GM18519 (cell line): Measurements from ENCODE around the gene HS3ST4.

Source experiments
- ATAC-seq: cut with Tn5 transposase; IDR thresholded peaks from one replicate; pipeline ENCODE4 v1.9.1; 2021; ENCODE audit warnings: mild to moderate bottlenecking, moderate library complexity; ENCODE audit not compliant: unreplicated experiment, low FRiP score

Gene HS3ST4

DNA sequence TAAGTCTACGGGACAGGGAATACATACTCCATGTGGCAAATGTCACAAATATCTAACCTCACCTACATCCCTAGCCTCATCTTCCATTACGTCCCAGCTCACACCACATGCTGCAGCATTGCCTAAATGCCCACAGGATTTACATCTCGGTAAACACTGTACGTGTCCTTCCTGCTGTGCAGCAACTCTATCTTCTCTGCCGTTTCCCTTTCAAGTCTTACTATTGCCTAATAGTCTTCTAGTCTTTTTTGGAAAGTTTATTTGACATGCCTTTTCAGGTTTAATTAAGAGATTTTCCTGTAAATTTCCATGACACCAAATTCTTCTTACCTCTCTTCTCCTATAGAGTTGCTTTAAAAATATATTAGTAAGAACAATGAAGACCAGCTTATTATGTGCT is 120.5 kb downstream of the HS3ST4 start:
- no peak for ATAC-seq

DNA sequence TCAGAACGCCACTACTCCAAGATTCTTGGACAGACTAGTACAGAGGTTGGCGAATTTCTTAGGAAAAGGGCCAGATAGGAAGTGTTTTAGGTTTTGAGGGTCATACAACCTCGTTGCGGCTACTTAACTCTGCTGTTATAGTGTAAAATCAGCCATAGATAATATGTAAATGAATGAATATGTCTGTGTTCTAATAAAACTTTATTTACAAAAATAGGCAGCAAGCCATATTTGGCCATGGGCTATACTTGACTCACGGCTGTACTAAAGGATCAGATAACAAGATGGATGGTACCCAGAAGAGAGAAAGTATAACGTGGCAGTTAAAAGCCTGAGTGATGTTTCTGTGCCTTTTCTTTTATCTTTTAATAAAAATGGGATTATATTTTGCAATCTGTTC is 125.5 kb downstream of the HS3ST4 start:
- ATAC-seq, result no peak

DNA sequence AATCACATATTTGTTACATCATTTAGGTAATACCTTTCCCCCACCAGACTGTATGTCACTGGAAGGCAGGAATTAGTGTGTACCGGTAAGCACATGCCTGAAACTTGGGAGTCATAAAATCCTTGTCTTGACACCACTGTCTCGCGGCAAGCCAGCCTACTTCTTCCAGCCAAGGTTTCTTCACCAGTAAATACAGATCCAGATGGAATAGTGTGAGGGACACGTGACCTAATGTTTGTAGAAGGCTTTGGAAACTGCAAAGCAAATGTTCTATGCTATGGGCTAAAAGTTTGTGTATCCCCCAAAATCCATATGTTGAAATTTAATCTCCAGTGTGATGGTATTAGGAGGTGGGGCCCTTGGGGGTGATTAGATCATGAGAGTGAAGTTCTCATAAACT is 126.1 kb downstream of the HS3ST4 start:
- no peak for ATAC-seq

DNA sequence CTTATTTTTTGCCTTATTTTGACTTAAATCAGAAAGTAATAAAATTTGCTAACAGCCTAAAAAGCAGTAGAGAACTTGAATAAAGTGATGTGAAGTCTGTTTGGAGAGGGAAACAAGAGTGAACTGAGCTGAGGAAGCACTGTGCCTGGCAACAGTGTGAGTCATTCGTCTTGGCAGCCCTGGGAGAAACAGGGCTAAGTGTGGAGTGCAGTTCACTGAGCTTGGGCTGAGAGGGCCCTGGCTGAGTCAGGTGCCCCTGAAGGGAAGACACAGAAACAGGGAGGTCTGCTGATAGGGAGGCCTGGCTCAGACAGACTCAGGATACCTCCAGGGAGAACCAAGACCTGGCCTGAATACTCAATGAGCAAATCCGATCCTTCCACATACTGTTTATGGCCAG is 132.1 kb downstream of the HS3ST4 start:
- ATAC-seq, result no peak

DNA sequence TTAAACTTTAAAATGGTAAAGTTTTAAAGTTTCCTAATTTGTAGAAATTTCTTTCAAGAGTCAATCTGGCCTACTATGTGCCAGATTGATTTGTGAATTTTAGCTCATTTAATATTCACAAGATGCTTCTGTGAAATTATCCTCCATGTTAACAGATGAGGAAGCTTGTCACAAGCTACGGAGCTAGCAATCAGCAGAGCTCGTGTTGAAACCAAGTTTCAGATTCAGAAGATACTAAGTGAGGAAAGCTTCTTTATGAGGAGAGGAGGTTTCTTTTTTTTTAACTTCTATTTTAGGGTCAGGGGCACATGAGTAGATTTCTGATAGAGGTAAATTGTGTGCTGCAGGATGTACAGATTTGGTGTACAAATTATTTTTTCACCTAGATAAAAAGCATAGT is 135.9 kb downstream of the HS3ST4 start:
- no peak for ATAC-seq

DNA sequence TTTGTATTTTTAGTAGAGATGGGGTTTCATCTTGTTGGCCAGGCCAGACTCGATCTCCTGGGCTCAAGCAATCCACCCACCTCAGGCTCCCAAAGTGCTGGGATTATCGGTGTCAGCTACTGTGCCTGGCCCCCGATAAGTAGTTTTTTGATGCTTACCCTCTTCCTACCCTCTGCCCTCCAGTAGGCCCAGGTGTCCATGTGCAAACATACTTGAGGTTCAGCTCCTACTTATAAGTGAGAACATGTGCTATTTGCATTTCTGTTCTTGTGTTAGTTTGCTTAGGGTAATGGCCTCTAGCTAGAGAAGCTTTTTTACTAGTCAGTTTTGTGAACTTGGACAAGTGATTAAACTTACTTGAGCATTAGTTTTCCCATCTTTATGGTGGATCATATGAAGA is 136.8 kb downstream of the HS3ST4 start:
- no peak for ATAC-seq

DNA sequence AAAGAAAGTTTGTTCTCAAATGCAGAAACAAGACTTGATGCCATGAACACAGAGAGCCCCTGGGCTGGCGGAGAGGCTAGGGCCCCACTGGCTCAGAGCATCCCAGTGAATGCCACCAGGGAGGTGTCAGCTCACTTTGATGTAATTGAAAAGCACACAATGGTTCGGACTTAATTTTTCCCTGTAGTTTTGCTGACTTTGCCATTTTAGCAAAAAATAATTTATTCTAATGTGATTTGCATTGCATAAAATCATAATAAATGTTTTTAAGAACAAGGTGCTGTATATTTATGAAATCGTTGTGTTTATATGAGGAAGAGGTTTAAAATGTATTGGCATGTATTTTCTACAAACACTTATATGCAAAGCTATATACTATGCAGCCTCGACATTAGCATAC is 140.5 kb downstream of the HS3ST4 start:
- no peak for ATAC-seq

DNA sequence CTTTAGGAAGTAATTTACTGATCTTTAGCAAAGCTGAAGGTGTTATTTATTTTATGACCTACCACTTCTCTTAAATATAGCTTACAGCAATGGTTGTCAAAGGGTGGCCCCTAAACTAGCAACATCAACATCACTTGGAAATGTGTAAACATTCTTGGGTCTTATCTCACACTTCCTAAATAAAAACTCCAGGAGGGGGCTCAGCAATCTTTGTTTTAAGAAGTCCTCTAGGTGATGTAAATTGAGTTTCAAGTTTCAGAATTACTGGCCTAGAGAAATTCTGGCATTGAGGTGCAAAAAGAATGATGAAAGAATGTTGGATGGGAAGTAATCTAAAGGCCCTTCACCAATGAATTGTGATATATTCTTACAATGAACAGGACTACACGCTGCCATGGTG is 142.3 kb downstream of the HS3ST4 start:
- ATAC-seq, result no peak

DNA sequence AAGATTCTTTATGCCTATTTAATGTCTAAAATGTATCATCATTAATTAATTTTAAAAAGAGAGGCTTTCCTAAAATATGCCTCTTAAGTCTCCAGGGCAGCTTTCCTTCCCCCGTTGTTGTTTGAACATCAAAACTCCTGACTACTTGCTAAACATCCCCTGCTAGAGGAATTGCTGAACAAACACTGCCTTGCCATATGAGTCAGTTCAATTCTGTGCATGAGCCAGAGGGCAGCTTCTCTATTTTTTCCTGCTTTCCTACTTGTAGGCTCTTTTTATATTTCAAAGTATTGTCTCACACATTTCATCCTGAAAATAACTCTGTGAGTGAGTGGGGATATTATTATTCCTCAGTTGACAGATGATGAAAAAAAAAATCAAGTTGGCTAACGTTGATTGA is 143.4 kb downstream of the HS3ST4 start:
- ATAC-seq, result no peak

DNA sequence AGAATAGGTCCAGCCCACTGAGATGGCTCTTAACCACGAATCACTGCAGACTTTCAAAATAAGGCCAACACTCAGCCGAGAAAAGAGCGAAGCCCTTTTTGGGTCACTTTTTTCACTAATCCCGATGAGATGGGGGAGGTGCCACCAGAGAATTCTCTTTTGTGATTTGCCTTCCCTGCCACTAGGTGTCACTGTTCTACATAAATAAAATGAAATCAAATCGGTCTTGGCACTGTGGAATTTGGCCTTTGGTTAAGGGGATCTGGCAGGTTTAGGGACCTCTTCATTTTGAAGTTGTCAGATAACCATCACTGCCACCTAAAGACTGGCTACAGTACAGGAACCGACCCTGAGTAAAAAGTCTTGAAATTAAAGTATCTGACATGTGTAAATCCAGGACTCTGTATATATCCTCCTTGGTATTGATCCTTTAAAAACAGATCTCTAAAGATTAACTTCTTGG is 147.0 kb downstream of the HS3ST4 start:
- no peak for ATAC-seq

DNA sequence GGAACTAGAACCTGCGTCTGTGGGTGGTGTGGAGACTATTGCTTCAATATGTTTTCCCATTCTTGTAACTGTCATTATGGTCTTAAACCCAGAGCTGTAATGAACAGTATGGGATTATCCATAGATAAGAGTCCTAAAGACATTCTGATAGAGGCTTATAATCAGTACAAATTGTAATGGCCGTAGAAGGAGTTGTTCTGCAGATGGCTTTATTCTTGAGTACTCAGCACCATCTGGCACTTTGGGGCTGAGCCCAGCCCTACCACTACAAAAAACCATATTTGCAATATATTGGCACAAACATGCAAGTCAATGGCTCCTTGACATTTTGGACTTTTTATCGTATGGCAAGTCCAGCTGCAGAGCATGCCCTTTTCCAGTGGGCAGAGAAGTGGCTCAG is 150.0 kb downstream of the HS3ST4 start:
- ATAC-seq, result no peak

DNA sequence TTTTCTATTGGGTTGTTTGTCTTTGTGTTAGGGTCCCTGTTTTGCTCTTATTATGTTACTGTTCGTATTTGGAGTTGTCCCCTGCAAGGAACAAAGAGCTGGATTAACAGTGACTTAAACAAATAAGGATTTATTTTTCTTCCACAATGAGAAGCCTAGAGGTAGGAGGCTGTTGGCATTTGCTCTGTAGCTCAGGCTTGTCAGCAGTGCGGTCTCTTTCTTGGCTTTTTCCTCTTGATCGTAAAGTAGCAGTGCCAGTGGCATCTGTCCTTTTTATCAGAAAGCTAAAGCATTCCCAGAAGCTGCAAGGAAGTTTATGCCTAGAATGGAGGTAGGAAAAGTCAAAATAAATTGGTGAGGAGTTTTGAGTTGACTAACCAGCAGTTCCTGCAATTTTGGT is 154.1 kb downstream of the HS3ST4 start:
- no peak for ATAC-seq

DNA sequence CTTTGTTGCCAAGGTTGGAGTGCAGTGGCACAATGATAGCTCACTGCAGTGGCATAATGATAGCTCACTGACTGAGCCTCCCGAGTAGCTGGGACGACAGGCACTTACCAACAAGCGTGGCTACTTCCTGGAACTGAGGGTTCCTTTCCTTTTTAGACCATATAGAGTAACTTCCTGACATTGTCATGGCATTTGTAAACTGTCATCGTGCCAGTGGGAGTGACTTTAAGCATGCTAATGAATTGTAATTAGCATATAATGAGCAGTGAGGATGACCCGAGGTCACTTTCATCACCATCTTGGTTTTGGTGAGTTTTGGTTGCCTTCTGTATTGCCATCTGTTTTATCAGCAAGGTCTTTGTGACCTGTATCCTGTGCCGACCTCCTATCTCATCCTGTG is 162.4 kb downstream of the HS3ST4 start:
- ATAC-seq, result no peak

DNA sequence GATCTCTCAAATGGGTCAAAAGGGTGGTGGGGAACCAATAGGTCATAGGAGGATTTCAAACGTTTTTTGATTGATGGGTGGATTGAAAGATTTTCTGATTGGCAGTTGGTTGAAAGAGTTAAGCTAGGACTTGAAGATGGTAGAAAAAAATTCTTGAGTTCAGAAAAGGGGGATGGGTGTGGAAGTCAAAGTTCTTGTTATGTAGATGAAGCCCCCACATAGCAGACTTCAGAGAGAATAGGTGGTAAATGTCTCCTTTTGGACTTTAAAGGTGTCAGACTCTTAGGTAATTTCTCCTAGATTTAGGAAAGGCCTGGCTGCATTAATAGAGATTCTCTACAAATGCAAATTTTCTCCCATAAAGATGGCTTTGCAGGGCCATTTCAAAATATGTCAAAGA is 163.3 kb downstream of the HS3ST4 start:
- ATAC-seq, result no peak

DNA sequence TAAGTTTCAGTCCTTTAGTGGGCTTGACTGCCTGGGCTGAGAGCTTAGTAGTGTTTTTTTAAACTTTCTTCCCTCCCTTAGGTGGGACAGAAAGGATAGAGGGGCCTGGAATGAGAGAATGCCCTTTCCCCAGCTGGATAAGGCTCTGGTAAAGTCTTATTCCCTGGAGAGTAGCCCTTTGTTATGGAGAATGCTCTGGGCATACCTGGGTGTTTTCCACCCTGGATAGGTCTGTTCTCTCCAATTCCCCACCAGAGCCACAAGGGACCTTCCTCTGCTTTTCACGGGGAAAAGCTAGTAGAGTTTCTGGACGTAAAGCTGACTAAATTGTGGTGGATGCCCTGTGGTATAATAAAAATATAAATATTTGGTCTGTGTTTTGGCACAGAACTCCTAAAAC is 164.1 kb downstream of the HS3ST4 start:
- no peak for ATAC-seq

DNA sequence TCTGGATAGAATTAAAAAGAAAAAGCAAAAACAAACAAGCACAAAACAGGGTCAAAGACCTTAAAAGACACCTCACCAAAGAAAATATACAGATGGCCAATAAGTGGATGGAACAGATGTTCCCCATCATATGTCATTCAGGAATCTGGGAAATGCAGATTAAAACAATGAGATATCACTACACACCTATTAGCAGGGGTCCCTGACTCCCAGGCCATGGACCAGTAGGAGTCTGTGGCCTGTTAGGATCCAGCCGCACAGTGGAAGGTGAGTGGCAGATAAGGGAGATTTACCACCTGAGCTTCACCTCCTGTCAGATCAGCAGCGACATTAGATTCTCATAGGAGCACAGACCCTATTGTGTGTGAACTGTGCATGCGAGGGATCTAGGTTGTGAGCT is 167.9 kb downstream of the HS3ST4 start:
- no peak for ATAC-seq

DNA sequence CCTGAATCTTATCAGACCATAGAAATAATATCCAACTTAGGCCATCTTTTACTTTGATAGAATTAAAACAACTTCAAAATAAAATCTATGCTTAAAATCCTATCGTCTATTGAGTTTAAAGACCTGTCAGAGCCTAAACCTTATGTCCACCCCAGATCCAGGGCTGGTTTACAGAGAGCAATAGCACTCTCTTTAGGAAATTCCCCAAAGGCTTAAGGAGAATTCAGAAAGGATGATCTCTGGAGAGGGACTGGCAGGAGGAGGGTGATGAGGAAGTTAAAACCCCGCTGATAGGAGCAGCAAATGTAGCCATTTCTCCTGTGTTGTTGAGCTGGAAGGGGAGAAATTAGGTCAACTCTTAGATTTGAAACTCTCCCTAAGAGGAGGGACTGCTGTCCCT is 175.3 kb downstream of the HS3ST4 start:
- no peak for ATAC-seq

DNA sequence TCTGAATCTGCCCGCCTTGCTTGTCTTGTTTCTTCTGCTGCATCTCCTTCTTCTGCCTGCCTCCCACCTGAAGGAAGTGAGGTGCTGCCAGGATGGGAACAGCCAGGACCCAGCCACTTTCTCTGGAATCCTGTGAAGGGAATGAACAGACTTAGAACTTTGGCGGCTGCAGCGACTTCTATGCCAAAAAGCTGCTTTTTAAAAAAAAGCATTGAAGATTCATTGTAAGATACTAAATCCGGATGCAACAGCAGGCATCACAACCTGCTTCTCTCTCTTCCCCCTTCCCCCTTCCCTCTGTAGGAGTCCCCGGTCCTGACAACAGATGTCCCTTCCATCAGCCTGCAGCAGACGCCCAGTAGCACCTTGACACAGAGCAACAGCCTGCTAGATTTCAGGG is 176.3 kb downstream of the HS3ST4 start:
- ATAC-seq, result no peak

DNA sequence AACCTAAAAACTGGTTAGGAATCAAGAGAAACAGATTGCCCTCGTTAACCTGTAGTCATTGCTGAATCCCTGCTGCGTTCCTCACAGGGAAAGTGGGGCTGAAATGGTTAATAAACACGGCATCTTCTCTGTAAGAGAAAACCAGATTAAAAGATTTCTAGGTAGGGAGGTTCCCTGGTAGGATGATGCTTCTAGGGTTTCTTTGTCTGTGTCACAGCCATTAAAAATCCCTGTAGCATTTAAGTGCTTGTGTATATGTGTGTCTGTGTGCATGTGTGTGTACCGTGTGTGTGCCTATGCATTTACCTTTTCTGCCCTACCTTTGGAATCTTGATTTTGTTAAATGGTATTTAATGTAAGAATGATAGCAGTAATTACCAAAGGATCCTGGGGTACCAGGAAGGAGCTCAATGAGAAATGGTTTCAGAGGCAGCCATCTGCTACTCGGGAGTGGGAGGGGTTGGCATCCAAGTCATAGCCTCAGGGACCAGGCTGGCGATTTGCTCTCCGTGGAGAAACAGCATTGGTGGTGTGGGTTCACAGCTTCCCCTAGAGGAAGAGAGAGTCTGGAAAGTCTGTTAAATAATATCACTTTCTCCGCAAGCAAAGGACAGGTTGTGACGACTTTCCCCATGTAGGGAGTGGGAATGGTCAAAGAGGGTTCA is 177.1 kb downstream of the HS3ST4 start:
- no peak for ATAC-seq

DNA sequence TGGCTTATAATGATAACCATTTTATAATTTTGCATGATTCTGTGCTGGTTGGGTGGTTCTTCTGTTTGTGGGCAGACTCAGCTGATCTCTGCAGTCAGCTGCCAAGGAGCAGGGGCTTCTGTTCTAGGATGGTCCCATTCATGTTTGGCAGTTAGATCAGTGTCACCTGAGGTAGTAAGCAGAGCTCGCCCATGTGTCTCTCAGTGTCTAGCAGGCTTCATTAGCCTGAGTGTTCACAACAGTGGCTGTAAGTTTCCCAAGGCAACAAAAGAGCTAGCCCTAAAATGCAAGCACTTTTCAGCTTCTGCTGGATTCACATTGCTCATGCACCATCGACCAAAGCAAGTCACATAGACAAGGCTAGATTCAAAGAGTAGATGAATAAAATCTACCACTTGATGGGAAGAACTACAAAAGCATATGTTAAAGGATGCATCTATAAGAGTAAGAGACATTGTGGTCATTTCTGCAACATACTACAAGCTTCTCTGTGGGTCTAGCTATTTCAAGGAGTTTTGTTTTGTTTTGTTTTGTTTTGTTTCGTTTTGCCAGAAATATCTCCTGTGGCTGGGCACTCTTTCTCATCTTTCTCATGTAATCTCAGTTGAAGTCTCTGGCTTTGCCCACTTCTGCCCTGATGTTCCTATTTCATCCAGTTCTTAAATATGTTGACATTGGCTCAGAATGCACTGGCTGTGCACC is 180.8 kb downstream of the HS3ST4 start:
- no peak for ATAC-seq

DNA sequence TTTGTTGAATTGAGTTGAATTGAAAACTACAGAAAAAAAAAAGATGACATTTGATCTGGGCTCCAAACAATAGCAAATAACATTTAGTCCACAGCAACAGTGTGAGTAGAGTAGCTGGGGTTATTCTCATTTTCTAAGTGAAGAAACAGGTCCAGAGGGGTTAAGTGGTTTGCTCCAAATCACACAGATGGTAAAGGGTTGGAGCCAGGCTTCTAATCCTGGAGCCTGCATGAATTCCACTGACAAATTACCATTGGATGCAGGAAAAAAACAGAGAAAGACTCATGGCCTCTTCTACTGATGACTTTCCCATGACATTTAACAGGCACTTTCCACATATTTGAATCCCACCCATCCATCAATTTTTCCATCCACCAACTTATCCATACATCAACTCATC is 182.4 kb downstream of the HS3ST4 start:
- ATAC-seq, result no peak

DNA sequence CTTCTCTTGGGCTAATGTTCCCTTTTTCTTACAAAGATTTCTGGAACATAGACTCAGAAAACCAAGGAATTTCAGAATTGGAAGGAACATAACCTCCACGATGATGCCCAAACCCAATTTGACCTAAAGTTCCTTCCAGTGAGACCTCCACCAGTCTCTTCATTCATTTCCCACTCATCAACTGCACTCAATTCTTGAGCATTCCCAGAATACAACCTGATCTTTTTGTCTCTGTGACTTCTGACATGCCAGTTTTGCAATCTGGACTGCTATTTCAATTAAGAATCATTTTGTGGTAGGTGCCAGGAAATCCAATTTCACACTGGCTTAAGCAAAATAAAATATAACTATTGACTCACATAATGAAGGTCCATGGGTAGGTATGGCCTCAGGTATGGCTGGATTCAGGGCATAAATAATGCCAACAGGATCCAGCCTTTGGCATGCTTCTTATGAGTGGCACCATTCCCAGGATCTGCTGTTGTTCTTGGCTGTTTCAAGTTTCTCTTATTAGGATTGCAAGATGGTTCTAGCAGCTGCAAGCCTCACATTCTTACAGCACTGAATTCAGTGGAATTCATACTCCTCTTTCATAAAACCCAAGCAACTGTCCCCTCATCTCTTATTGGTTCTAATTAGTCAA is 184.3 kb downstream of the HS3ST4 start:
- no peak for ATAC-seq
